ENCODE results near the gene NEK7. TPM values are rescaled to one million over a fixed set of nuclear protein-coding genes. Genes with fewer than 3 reads are reported as not detected.

Gene NEK7
- total RNA-seq, 1 experiment from 2014 or later: 25.2 TPM

DNA sequence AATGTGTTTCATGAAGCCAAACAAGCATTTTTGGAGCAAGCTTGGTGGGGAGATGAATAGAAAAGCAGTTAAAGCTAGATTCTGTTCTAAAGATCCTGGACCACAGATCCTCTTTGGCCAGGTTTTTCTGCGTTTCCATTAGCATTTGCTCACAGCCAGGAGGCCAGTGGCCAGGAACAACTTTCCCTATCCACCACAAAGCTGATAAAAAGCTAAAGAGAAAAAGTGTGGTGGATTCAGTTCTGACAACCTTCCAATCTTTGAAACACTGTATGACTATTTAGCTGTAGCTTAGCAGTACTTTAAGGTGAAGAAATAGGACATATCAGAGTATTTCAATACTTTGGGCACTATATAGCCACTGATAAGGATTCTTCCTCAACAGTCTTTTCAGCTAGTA is 3.0 kb upstream of the NEK7 start:
- ChIA-PET POLR2A (ENCODE audit: unreplicated experiment) (no interaction called here), CTCF (no interaction called here)
- H3K4me2 ChIP-seq (ENCODE audit: low read length): no peak overlapping the region
- H3K9ac ChIP-seq (ENCODE audit: low read length): no peak overlapping the region
- no peaks in the 10 kb centered on the region for H3F3A ChIP-seq (ENCODE audit: low read length, unreplicated experiment)
- no peaks in the 10 kb centered on the region for H3K9me2 ChIP-seq (replicated peaks; ENCODE audit: low read length)
- no peak overlapping the region for H3K4me3 ChIP-seq (ENCODE audit: low read length)
- ATAC-seq: no peak
- no peak overlapping the region for H3K27ac ChIP-seq (ENCODE audit: low read length)
- no peaks in the 10 kb centered on the region for H3K27me3 ChIP-seq (ENCODE audit: low read length)
- no peak for DNase-seq
- BruUV-seq (replicated peaks): no TSS peak
- H3K79me2 ChIP-seq (ENCODE audit: low read length): peaks cover 17% of the 10 kb centered on the region
- no peaks in the 10 kb centered on the region for H4K20me1 ChIP-seq (ENCODE audit: low read length)
- no peak for TF ChIP-seq EZH2 (IDR thresholded peaks at IDR 0.05; ENCODE audit: low read length, unreplicated experiment)
- TF ChIP-seq, protein P1, sequence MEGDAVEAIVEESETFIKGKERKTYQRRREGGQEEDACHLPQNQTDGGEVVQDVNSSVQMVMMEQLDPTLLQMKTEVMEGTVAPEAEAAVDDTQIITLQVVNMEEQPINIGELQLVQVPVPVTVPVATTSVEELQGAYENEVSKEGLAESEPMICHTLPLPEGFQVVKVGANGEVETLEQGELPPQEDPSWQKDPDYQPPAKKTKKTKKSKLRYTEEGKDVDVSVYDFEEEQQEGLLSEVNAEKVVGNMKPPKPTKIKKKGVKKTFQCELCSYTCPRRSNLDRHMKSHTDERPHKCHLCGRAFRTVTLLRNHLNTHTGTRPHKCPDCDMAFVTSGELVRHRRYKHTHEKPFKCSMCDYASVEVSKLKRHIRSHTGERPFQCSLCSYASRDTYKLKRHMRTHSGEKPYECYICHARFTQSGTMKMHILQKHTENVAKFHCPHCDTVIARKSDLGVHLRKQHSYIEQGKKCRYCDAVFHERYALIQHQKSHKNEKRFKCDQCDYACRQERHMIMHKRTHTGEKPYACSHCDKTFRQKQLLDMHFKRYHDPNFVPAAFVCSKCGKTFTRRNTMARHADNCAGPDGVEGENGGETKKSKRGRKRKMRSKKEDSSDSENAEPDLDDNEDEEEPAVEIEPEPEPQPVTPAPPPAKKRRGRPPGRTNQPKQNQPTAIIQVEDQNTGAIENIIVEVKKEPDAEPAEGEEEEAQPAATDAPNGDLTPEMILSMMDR (conservative IDR thresholded peaks at IDR 0.05; ENCODE audit: low read depth, low read length): no peak
- no peak for TF ChIP-seq EZH2phosphoT487 (IDR thresholded peaks at IDR 0.05; ENCODE audit: borderline replicate concordance, low read length)
- no peak overlapping the region for H2AFZ ChIP-seq (ENCODE audit: low read length)
- no peaks in the 10 kb centered on the region for H3K9me3 ChIP-seq (ENCODE audit: low read length)
- intact Hi-C loops (cut with micrococcal nuclease): no loop called here
- no peaks in the 10 kb centered on the region for H3K36me3 ChIP-seq (ENCODE audit: low read depth, low read length)
- H3K4me1 ChIP-seq (ENCODE audit: insufficient read depth, low read length): peaks cover 13% of the 10 kb centered on the region

DNA sequence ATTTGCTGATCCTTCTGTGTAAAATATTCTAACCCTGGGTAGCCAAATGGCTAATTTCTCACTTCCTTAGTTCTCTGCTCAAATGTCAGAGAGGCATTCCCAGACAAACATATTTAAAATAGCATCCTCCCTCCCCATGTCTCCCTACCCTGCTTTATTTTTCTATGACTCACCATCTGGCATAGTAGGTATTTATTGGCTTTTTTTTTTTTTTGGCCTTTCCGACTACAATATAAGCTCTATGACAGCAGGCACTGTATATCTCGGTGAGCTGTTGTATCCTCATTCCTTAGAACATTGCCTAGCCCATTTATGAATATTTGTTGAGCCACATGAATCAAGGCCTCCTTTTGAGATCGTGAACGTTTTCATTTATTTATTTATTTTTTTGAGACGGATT is 1.5 kb upstream of the NEK7 start:
- POLR2A ChIA-PET (ENCODE audit: unreplicated experiment): interaction anchor here (0.5 to 0.6 kb wide), 2 partner anchors 369 to 1117 kb away, joined by 4 to 6 read pairs; no protein-coding TSS in a partner anchor
- peaks cover 31% of the 10 kb centered on the region for H3K79me2 ChIP-seq (ENCODE audit: low read length)
- ATAC-seq: peak; percentile 23
- no peaks in the 10 kb centered on the region for H3K36me3 ChIP-seq (ENCODE audit: low read depth, low read length)
- H3K4me1 ChIP-seq (ENCODE audit: insufficient read depth, low read length): peaks cover 21% of the 10 kb centered on the region
- no peaks in the 10 kb centered on the region for H3K27me3 ChIP-seq (ENCODE audit: low read length)
- DNase-seq: peak; percentile 84
- no peaks in the 10 kb centered on the region for H3K9me2 ChIP-seq (replicated peaks; ENCODE audit: low read length)
- H2AFZ ChIP-seq (ENCODE audit: low read length): no peak overlapping the region
- H3K9me3 ChIP-seq (ENCODE audit: low read length): no peaks in the 10 kb centered on the region
- TF ChIP-seq EZH2phosphoT487 (IDR thresholded peaks at IDR 0.05; ENCODE audit: borderline replicate concordance, low read length) (no peak), EZH2 (IDR thresholded peaks at IDR 0.05; ENCODE audit: low read length, unreplicated experiment) (no peak)
- TF ChIP-seq, protein P1 (conservative IDR thresholded peaks at IDR 0.05; ENCODE audit: low read depth, low read length): no peak
- CTCF ChIA-PET: interaction anchor here (0.6 kb wide), 2 partner anchors 379 to 531 kb away, joined by 4 to 5 read pairs; no protein-coding TSS in a partner anchor
- H3F3A ChIP-seq (ENCODE audit: low read length, unreplicated experiment): no peaks in the 10 kb centered on the region
- BruUV-seq (replicated peaks): no TSS peak
- H3K27ac ChIP-seq (ENCODE audit: low read length): peak overlapping the region; percentile 59
- H3K9ac ChIP-seq (ENCODE audit: low read length): no peak overlapping the region
- H3K4me2 ChIP-seq (ENCODE audit: low read length): peak overlapping the region; percentile 81
- H3K4me3 ChIP-seq (ENCODE audit: low read length): peak overlapping the region; percentile 81; the same call in 1 of the 2 replicates
- intact Hi-C loops (cut with micrococcal nuclease): loop anchor here (1.0 to 5.0 kb wide), 7 partner anchors 23 to 532 kb away; partner anchors contain the start of genes DENND1B and LHX9
- H4K20me1 ChIP-seq (ENCODE audit: low read length): no peaks in the 10 kb centered on the region

DNA sequence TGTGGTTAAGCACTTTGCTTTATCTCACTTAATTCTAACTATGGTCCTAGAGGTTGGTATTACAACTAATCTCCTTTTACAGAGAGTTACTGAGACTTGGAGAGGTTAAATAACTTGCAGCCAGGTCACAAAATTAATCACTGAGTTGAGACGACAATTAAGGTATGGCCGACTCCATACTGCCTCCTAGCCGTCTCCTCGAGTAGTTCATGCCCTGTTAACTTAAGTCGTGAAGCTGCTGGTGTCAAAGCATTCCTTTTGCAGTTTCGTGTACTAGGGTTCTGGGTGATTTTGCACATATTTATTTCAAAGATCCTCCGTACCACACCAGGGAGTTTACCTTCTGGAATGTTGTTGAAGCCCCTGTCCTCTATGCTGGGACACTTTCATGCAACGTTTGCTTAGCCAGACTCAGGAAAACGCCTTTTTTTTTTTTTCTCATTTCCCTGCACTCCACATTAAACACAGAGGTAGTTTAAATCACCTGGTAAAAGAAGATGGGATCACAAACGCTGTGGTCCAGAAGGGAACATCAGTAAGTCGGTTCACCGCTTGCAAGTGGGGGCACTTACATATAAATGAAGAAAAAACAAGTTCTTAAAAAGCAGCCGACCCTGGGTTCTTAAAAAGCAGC is 570 bp upstream of the NEK7 start:
- intact Hi-C loops (cut with micrococcal nuclease): loop anchor here (2.0 to 5.0 kb wide), 7 partner anchors 67 to 531 kb away; partner anchors contain the start of genes DENND1B and LHX9

More for the DNA sequence above, 570 bp upstream of the NEK7 start:
- Histone ChIP-seq H3K79me2 (ENCODE audit: low read length) (peaks cover 41% of the 10 kb centered on the region), H3K4me3 (ENCODE audit: low read length) (peak overlapping the region; percentile 81), H3K4me2 (ENCODE audit: low read length) (peak overlapping the region; percentile 81), H3K4me1 (ENCODE audit: insufficient read depth, low read length) (peaks cover 29% of the 10 kb centered on the region), H3K27me3 (ENCODE audit: low read length) (no peaks in the 10 kb centered on the region), H3K36me3 (ENCODE audit: low read depth, low read length) (no peaks in the 10 kb centered on the region), H3K9me3 (ENCODE audit: low read length) (no peaks in the 10 kb centered on the region), H4K20me1 (ENCODE audit: low read length) (no peaks in the 10 kb centered on the region), H3K27ac (ENCODE audit: low read length) (peak overlapping the region; percentile 59), H3K9ac (ENCODE audit: low read length) (peak overlapping the region; percentile 76), H3F3A (ENCODE audit: low read length, unreplicated experiment) (no peaks in the 10 kb centered on the region), H2AFZ (ENCODE audit: low read length) (peak overlapping the region; percentile 96), H3K9me2 (replicated peaks; ENCODE audit: low read length) (no peaks in the 10 kb centered on the region)
- ATAC-seq (no peak), DNase-seq (peak; percentile 74)
- ChIA-PET POLR2A (ENCODE audit: unreplicated experiment) (interaction anchor here (0.6 kb wide), 1 partner anchor 55 kb away, joined by 3 read pairs; no protein-coding TSS in a partner anchor), CTCF (interaction anchor here (0.8 kb wide), 1 partner anchor 9 kb away, joined by 3 read pairs; no protein-coding TSS in a partner anchor)
- TF ChIP-seq EZH2 (IDR thresholded peaks at IDR 0.05; ENCODE audit: low read length, unreplicated experiment): no peak
- TF ChIP-seq, protein P1 (conservative IDR thresholded peaks at IDR 0.05; ENCODE audit: low read depth, low read length): peak; percentile 78
- TSS peak; percentile 47 for BruUV-seq (replicated peaks)

Data from PC-3 (cell line).